COLO829 (cell line): ENCODE data around the gene INSIG1.
A peak's percentile ranks its signal among the peaks of the same experiment; 100 is the strongest.

ENCODE experiments used
- DNase-seq: peaks from one replicate; pipeline ENCODE4 v3.0.0; 2012; ENCODE audit warnings: low spot score

INSIG1 gene

DNA sequence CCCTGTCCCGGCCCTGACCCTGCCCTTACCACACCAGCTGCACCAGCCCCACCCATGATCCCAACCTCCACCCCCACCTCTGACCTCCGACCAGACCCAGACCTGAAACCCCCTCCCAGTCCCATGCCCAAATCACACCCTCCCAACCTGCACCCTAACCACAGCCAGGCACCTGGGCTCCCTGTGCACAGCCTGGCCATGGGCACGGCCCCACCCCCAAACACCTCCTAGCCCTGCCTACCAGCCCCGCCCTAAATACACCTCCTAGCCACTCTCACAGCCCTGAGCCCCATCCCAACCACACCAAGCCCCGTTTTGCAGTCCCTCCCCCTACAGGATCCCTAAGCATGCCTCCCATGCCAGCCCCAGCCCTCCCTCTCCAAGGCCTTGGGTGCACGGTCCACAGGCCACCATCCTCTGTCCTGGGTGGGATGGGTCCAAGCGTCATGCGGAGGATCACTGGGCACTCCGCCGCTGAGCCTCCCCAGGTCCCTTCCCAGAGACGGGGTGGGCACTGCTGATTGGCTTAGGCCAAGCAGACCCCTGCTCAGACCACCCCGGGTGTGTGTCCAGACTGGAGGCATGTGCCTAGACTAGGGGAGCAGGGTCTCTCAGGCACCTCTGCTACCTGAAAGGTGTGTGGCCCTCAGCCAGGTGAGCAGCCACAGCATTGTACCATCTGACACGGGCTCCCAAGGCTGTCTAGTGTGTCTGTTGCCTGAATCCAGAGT, 30.1 kb downstream of the INSIG1 start:
- DNase-seq, result no peak

DNA sequence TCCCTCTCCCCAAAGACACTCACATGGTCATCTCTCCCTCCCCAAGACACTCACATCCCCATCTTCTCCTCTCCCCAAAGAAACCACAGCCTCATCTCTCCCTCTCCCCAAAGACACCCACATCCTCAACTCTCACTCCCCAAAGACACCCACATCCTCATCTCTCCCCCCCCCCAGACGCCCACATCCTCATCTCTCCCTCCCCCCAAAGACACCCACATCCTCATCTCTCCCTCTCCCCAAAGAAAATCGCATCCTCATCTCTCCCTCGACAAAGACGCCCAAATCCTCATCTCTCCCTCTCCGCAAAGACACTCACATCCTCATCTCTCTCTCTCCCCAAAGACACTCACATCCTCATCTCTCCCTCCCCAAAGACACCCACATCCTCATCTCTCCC, 31.5 kb downstream of the INSIG1 start:
- DNase-seq, result no peak

DNA sequence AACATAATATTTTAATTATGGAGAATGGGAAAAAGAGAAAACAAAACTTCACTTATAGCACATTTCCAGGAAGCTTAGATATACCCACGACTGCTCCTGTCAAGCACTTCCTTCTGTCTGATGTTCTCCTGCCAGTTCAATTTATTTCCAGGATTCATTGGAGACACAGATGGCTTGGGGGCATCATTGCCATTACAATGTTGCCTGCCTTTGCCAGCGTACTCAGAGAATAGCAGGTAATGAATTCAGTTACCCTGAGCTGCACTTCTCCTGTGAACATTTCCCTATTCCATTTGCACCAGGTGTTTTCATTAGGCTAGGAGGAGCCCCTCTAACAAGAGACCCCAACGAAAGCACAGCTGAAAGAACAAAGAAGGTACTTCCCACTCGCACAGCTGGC, 33.7 kb downstream of the INSIG1 start:
- DNase-seq, result no peak

DNA sequence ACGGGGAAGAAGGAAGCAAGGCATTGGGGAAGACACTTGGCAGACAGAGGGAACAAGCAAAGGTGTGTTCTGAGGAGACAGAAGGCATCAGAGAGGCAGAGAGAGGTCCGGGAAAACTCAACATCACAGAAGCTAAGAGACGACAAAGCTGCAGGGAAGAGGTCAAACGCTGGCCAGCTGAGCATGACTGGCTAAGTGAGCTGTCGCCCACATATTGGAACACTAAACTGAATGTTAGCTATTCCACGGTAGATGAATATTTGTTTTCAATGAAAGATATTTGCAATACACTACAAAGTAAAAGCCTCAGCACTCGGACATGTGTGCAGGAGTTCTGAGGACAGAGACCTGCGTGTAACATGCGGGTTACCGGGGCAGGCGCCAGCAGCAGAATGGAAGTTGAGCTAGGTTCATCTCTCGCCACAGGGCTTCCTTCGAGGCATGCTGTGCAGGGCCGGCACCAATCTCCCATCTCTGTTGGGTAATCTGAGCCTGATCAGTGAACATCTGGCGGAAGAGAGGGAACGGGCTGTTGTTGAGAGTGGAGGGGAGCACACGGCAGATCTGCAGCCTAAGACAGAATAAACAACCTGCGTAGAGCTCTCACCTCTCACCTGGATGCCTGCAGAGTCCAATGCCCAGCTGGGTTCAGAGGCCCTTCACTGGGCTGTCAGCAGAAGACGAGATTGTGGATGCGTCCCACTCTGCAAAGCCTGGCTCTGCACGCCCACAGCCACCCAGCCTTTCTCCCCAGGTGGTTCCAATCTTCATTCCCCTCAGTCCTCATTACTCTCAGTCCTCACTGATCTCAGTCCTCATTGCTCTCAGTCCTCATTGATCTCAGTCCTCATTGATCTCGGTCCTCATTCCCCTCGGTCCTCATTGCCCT, 35.9 kb downstream of the INSIG1 start:
- DNase-seq, result no peak

DNA sequence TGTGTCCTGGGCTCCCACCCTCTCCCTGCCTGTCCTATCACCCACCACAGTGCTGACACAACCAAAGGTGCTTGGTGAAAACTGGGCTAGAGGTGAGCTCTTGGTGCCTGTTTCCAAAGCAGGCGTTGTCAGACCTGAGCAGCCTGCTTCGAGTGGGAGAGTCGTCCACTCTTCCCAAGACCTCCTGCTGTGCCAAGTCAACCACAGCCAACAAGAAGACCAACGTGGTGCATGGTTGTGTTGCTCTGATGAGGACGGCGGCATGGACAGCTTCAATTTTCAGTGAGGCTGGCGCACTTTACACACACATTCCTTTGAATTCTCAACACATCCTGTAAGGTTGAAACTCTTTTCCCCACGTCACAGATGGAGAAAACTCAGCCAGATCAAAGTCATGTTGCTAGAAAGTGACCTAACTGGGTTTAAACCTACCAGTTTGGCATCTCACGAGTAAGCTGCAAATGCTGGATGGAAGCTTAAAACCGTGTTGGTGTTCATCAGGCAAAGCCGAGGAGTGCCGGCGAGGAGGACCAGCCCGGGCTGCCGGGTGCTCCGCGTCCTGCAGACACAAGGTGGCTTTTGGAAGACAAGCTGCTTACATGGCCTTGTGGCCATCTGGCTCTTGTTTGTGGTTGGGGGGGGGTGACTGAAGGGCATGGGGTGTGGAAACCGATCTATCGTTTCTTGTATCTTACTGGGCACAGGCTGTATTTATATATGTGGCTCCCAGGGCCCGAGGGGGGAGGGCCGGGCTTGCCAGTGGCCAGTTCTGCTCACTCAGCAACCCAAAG, 39.3 kb downstream of the INSIG1 start:
- no peak for DNase-seq

DNA sequence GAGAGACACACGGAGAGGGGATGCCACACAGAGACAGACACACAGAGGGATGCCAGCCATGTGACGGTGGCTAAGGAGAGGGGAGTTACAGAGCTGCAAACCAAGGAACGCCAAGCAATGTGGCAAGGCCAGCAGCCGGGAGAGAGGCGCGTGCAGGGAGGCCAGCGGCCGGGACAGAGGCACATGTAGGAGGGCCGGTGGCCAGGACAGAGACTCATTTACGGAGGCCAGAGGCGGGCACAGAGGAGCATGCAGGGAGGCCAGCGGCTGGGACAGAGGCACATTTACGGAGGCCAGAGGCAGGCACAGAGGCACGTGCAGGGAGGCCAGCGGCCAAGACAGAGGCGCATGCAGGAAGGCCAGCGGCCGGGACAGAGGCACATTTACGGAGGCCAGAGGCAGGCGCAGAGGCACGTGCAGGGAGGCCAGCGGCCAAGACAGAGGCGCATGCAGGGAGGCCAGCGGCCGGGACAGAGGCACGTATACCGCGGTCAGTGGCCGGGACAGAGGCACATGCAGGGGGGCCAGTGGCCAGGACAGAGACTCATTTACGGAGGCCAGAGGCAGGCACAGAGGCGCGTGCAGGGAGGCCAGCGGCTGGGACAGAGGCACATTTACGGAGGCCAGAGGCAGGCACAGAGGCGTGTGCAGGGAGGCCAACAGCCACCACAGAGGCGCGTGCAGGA, 40.4 kb downstream of the INSIG1 start:
- no peak for DNase-seq

DNA sequence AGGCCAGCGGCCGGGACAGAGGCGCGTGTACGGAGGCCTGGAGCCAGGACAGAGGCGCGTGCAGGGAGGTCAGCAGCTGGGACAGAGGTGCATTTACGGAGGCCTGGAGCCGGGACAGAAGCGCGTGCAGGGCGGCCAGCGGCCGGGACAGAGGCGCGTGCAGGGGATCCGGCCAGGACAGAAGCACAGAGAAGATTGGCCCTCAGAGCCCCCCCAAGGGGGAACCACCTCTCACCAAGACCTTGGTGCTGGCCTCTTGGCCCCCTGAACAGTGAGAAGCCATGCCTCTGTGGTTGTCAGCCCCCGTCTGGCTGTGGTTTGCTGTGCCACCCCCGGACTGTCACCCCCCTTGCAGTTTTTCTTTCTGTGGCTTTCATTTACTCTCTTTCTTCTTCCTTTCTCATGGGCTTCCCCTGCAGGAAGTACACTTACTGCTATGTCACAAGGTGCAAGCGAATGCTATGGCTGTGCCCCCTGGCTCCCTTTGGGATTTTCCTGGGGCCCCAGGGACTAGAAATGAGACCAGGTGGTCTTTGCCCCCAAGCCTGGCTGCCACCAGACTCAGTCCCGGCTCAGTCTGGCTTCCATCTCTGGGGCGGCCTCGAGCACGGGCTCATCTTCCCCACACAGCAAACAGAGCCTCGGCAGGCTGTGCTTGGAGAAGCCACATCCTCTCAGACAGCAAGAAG, 41.1 kb downstream of the INSIG1 start:
- no peak for DNase-seq

DNA sequence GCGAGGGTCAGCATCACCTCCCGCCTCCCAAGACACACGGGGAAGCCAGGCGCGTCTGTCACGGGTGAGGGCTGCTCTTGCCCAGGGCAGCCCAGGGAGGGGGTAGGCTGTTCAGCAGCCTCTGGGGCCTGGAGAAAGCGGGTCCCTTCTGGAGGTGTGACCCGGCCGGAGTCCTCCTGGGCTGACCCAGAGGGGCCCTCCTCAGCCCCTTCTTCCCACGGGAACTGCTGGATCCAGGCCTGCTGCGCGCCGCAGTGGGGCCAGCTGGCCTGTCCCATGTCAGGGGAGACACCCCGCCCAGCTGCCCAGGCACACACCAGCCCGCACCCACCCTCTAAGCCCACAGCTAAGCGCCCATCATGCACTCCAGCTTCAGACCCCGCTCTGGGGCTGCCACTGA, 41.8 kb downstream of the INSIG1 start:
- DNase-seq, result no peak

DNA sequence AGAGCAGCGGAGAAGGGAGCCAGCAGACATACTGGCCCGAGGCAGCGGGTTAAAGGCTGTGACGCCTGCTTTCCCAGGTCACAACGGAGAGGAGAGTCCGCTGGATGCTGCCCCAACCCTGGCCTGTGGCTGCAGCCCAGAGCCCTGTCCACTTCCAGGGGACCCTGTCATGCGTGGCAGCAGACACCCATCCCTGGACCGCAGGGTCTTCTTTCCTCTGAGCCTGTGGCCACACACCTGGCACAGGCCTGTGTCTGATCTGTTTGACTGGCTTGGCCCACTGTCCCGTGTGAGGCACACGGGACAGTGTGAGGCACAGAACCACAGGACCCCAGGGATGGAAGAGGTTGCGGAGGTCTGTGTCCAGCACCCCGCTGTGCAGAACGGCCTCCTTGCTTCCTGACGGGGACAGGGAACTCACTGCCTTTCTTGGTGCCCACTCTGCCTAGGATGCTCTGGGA, 42.4 kb downstream of the INSIG1 start:
- no peak for DNase-seq

DNA sequence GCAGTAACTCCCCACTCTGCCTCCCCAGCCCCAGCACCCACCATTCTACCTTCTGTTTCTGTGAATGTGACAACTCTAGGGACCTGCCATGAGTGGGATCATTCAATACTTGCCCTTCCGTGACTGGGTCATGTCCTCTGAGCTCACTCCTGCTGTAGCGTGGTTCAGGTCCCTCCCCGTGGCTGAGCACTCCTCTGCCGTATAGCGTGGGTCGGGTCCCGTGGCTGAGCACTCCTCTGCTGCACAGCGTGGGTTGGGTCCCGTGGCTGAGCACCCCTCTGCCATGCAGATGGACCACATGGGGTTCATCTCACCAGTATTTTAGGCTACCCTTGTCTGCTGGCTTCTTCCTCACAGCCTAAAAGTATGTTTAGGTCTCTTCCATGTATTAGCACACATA, 43.0 kb downstream of the INSIG1 start:
- DNase-seq, result no peak

DNA sequence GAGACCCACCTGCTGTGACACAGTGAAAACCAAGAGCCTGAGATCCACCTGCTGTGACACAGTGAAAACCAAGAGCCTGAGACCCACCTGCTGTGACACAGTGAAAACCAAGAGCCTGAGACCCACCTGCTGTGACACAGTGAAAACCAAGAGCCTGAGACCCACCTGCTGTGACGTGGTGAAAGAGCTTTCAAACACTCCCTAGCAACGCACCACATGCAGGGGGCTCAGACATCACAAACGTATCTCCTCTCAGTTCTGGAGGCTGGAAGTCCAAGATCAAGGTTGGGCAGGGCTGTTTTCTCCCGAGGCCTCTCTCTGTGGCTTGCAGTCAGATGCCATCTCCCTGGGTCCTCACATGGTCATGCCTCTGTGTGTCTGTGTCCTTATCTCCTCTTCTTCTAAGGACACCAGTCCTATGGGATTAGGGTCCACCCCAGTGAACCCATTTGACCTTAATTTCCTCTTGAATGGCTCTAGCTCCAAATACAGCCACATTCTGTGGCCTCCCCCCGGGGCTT, 43.8 kb downstream of the INSIG1 start:
- DNase-seq, result no peak

DNA sequence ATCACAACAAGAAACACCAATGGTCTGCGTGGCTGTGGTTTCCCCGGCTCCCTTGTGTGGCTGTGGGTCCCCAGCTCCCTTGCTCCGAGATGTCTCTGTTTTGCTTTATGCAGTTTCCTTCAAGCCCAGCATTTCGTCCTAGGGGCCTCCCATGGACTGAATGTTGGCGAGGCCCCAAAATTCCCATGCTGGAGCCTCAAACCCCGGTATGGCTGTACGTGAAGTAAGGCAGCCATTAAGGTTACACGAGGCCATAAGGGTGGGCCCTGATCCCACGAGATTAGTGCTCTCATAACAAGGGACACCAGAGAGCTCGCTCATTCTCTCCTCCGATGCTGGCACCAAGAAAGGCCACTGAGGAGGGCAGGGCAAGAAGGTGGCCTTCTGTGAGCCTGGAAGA, 44.6 kb downstream of the INSIG1 start:
- DNase-seq, result no peak

DNA sequence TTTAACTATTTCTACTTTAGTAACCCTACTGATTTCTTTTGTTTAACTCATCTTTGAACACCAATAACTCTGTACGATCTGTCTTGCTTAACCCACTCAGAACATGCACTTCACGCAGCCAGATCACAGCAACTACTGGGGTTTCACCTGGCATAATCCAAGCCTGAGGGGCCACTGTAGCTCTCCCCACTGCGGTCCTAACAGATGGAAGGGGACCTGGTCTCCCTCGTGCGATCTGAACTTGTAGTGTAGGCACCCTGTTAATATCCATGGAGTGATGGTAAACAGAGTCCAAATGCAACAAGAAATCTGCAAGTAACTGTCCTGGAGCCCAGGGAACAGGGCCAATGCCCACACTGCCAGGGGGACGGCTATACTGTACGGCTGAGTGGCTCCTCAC, 45.5 kb downstream of the INSIG1 start:
- DNase-seq, result no peak

DNA sequence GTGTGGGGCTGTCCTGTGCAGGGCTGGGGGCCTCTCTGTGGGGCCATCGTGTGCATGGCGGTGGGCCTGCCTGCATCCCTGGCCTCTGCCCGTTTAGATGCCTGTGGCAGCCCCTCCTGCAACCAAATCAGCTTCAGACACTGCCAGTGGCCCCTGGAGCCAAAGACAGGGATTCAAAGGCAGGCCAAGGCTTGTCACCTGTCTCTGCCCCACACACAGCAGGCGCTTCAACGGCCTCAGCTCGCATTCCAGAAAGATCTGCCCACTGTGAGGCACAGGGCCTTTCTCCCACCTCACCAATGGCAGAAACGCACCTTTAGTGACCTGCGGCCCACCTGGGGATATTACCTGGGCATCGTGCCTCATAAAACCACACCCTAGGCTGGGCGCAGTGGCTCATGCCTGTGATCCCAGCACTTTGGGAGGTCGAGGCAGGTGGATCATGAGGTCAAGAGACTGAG, 46.0 kb downstream of the INSIG1 start:
- DNase-seq, result no peak

DNA sequence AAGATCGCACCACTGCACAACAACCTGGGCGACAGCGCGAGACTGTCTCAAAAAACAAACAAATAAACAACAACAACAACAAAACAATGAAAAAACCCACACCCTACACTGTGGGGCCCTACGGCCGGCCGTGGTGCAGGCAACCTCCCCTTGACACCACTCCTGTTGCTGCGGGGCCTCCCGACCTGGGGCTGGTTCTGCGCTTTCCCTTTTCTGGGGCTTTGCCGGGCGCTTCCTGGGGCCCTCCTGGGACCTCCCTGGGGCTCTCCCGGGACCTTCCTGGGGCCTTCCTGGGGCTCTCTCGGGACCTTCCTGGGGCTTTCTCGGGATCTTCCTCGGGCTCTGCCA, 46.6 kb downstream of the INSIG1 start:
- no peak for DNase-seq

DNA sequence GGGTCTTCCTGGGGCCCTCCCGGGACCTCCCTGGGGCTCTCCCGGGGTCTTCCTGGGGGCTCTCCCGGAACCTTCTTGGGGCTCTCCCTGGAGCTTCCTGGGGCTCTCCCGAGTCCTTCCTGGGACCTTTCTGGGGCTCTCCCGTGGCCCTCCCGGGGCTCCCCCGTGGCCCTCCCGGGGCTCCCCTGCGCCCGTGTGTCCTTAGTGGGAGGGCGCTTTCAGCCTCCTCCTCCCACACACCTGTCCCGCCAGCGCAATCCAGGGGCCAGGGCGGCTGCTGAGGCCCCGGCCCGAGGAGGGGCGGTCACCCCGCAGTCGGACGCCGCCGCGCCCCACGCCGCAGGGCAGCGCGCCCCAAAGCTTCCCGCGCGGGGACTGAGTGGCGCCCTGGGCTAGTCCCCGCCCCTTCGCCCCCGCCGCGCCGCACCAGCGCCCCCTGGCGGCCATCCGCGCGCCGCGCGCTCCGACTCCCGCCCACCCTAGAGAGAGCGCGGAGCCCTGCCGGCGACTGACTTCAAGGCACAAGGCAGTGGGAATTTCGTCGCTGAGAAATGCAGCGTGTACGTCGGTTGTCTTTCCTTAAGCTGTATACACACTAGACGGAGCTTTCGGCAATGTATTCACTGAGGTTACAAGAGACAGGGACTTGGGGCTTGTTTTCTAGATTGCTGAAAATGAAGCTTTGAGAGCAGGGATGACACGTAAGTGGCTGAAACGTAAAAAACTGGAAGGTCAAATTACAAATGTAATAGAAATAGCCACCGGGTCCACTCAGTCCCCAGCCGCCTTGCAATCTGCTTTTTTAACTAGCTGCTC, 47.1 kb downstream of the INSIG1 start:
- peak; percentile 36 for DNase-seq

DNA sequence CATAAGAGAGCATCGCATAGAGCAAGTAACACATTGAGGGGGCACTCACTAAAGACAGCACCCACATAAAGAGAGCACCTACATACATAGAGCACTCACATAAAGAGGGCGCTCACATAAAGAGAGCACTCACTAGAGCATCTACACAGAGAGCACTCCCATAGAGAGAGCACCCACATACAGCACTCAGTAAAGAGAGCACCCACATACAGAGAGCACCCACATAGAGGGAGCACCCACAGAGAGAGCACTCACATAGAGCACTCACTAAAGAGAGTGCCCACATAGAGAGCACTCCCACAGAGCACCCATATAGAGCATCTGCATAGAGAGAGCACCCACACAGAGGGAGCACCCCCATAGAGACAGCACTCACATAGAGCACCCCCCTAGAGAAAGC, 47.8 kb downstream of the INSIG1 start:
- no peak for DNase-seq

DNA sequence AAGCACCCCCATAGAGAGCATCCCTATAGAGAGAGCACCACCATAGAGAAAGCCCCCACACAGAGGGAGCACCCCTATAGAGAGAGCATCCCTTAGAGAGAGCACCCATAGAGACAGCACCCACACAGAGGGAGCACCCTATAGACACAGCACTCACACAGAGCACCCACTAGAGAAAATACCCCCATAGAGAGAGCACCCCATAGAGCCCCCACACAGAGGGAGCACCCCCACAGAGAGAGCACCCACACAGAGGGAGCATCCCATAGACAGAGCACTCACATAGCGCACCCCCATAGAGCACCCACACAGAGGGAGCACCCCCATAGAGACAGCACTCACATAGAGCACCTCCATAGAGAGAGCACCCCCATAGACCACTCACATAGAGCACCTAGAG, 48.6 kb downstream of the INSIG1 start:
- no peak for DNase-seq

DNA sequence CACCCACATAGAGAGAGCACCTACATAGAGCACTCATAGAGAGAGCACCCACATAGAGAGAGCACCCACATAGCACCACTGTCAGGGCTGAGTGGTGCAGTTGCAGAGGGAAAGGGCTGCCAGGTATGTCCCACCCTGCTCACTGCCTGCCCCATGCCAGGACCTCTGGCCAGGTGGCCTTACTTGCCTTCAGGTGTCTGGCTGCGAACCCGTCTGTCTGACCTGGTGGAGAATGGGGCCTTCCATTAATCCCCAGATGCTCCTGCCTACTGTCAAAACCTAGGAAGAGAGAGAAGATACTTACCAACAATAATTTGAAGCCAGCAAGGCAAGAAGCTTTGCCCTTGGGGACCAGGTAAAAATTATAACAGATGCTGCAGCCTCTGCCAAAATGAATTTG, 51.1 kb downstream of the INSIG1 start:
- no peak for DNase-seq

DNA sequence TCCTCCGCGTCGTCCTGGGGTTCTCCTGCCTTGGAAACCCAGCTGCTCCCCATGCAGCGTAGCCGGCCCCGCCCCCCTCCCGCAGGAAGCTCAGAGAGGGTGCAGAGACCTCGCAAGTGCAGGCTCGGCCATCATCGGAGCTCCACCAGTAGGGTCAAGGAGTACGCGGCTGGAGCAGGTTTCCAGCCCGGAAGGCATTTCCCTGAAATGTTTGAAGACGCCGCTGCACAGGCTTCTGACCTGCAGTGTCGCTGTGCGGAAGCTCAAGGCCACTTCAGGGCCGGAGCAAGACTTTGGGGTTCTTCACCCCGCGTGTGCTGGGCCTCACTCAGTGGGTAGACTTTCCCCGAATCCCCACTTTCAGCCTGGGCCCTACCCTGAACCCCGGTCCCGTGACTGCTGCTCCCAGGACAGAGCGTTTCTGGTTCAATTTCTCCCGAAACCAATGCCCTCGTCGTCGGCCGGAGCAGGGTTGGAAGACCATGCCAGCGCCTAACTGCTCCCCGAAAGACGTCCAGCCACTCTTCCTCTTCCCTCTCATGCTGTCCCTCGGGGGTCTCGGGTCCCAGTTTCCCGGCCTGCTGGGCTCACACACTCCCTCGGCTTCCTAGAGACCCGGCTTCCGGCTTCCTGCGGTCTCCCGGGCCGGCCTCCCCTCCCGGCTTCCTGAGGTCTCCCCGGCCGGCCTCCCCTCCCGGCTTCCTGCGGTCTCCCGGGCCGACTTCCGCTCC, 52.1 kb downstream of the INSIG1 start:
- no peak for DNase-seq
